Skeletal muscle satellite cell (primary cell): ENCODE results near the gene IL17RC.
"Not testable (repeated sequence)": the region's sequence is repeated elsewhere in the genome, so short reads cannot be mapped to it uniquely, and the experiment has no call there.

ENCODE experiments used
- H3K27me3 ChIP-seq: 2 replicates; pipeline ENCODE4 v1.7.0; 2013; ENCODE audit warnings: low read length; ENCODE audit not compliant: control insufficient read depth, insufficient read depth
- H3K36me3 ChIP-seq: 2 replicates; pipeline ENCODE4 v1.7.0; 2013; ENCODE audit warnings: mild to moderate bottlenecking, control low read depth, low read length; ENCODE audit not compliant: insufficient read depth
- H3K4me1 ChIP-seq: 2 replicates; pipeline ENCODE4 v1.7.0; 2013; ENCODE audit warnings: low read length; ENCODE audit not compliant: control insufficient read depth, insufficient read depth
- H3K4me2 ChIP-seq: 2 replicates; pipeline ENCODE4 v1.7.0; 2013; ENCODE audit warnings: mild to moderate bottlenecking, low read length
- H3K4me3 ChIP-seq: 2 replicates; pipeline ENCODE4 v1.7.0; 2013; ENCODE audit warnings: low read length
- H3K9ac ChIP-seq: 2 replicates; pipeline ENCODE4 v1.7.0; 2013; ENCODE audit warnings: mild to moderate bottlenecking, low read depth, low read length, moderate library complexity
- H3K9me3 ChIP-seq: replicated peaks from 2 replicates; pipeline ENCODE4 v1.7.0; 2013; ENCODE audit warnings: mild to moderate bottlenecking, control low read depth, low read length

The IL17RC gene

DNA sequence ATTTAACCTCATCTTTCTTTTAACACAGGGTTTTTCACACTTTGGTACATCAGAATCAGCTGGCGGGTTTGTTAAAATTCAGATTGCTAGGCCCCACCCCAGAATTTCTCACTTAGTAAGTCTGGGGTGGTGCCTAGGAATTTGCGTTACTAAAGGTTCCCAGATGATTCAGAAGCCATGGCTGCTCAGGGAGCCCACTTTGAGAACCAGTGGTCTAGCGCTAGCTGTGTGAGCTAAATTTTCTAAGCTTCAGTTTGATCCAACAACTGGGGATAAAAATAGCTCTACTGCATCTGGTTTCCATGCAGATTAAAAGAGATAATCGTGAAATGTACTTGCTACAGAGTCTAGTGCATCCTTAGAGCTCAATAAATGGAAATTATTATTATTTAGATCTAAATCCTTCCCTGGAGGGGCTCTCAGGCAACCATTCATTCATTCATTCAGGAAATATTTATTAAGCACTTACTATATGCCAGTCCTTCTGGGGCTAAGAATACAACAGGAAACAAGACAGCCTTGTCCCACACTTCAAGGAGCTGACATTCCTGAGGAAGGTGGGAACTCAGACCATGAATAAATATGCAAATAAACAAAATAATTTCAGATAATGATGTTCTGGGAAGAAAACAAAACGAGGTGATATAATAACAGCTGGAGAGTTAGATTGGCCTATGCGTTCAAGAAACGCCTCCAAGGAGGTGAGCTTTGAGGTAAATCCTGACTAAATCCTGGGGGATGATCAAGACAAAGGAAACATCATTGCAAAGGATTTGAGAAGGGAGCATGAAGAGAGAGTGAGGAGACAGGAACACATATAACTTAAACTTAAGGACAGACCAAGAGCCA is 33.0 kb upstream of the IL17RC start:
- no peaks in the 10 kb centered on the region for H3K27me3 ChIP-seq
- peak overlapping the region; percentile 71 for H3K4me2 ChIP-seq
- H3K4me1 ChIP-seq = peaks cover 21% of the 10 kb centered on the region
- H3K36me3 ChIP-seq = no peaks in the 10 kb centered on the region
- H3K9ac ChIP-seq = peak overlapping the region; percentile 68
- no peaks in the 10 kb centered on the region for H3K9me3 ChIP-seq
- H3K4me3 ChIP-seq = peak overlapping the region; percentile 20

GRCh38 chr3:9884555-9885165 is 32.2 kb upstream of the IL17RC start:
- peak overlapping the region; percentile 71 for H3K4me2 ChIP-seq
- peak overlapping the region; percentile 68 for H3K9ac ChIP-seq
- no peaks in the 10 kb centered on the region for H3K9me3 ChIP-seq
- peaks cover 22% of the 10 kb centered on the region for H3K4me1 ChIP-seq
- no peaks in the 10 kb centered on the region for H3K36me3 ChIP-seq
- peak overlapping the region; percentile 20 for H3K4me3 ChIP-seq
- no peaks in the 10 kb centered on the region for H3K27me3 ChIP-seq

- Histone ChIP-seq H3K36me3 (no peaks in the 10 kb centered on the region), H3K27me3 (no peaks in the 10 kb centered on the region), H3K9ac (no peak overlapping the region), H3K4me1 (peaks cover 28% of the 10 kb centered on the region), H3K4me3 (no peak overlapping the region), H3K9me3 (no peaks in the 10 kb centered on the region), H3K4me2 (no peak overlapping the region)
Measured at GRCh38 chr3:9886328-9886727, 30.6 kb upstream of the IL17RC start.

DNA sequence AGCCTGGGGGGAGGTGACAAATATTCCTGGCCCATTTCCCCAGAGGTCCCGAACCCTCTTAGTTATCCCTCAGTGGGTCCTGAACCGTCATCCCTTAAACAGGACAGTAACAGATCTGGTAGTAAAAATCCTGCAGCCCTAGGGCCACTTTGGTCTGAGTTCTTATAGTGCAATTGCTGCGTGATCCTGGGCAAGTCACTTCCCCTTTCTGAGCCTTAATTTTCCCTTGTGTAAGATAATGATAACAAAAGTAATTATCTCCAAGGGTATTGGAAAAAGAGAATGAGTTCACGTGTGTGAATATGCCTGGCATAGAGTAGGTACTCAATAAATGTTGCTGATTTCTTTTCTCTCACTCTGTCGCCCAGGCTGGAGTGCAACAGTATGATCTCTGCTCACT is 29.4 kb upstream of the IL17RC start:
- Histone ChIP-seq H3K4me3 (no peak overlapping the region), H3K36me3 (peaks cover 6% of the 10 kb centered on the region), H3K4me2 (no peak overlapping the region), H3K27me3 (no peaks in the 10 kb centered on the region), H3K9ac (no peak overlapping the region), H3K9me3 (no peaks in the 10 kb centered on the region), H3K4me1 (peaks cover 37% of the 10 kb centered on the region)

- H3K9me3 ChIP-seq = no peaks in the 10 kb centered on the region
- H3K36me3 ChIP-seq = peaks cover 17% of the 10 kb centered on the region
- no peak overlapping the region for H3K4me2 ChIP-seq
- H3K9ac ChIP-seq = no peak overlapping the region
- H3K4me3 ChIP-seq = no peak overlapping the region
- no peaks in the 10 kb centered on the region for H3K27me3 ChIP-seq
- H3K4me1 ChIP-seq = peaks cover 42% of the 10 kb centered on the region
Measured at GRCh38 chr3:9888540-9888939, 28.4 kb upstream of the IL17RC start.

DNA sequence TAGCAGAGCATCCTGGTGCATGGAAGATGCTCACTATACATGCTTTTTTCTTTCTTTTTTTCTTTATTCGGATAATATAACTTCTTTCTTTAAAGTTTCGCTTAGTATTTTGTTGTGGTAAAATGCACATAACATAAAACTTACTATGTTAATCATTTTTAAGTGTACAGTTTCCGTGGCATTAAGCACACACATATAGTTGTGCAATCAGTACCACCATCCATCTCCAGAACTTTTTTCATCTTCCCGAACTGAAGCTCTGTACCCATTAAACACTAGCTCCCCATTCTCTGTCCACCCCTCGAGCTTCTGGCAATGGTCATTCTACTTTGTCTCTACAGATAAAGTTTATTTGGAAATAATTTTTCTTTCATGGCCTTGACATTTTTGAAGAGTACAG is 27.5 kb upstream of the IL17RC start:
- Histone ChIP-seq H3K9me3 (no peaks in the 10 kb centered on the region), H3K36me3 (peaks cover 19% of the 10 kb centered on the region), H3K4me2 (no peak overlapping the region), H3K4me1 (peaks cover 41% of the 10 kb centered on the region), H3K9ac (no peak overlapping the region), H3K27me3 (no peaks in the 10 kb centered on the region), H3K4me3 (no peak overlapping the region)

GRCh38 chr3:9890249-9891071 is 26.4 kb upstream of the IL17RC start, which contains the start of gene JAGN1:
JAGN1 (plus strand) TSS chr3:9890610; CDS start chr3:9890723, 113 bp downstream.
- Histone ChIP-seq H3K4me1 (peaks cover 39% of the 10 kb centered on the region), H3K9me3 (no peaks in the 10 kb centered on the region), H3K9ac (peak within 1 kb of the TSS; percentile 99), H3K4me2 (peak within 1 kb of the TSS; percentile 77), H3K36me3 (peaks cover 25% of the 10 kb centered on the region), H3K27me3 (no peaks in the 10 kb centered on the region), H3K4me3 (peak within 1 kb of the TSS; percentile 95)

DNA sequence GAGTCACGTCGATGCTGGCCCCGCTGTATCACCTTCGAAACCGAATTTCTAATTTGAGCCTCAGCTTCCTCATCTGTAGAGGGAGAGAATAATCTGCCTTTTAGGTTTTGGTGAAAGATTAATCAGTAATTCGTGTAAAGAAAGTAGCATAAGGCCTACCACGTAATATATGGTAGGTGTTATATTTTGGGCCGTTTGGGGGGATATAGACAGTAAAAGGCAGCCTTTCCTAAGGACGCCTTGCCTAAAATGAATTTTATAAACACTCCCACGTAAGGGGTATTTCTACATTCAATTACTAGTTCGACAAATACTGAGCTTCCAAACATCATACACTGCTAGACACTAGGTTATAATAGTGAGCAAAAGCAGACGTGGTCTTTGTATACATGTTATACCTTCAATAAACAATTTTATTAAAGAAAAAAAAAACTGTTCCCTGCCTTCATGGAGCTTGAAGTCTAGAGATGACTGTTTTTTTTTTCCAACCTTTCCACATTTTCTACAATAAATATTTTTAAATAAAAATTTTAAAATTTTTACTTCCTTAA is 25.8 kb upstream of the IL17RC start:
- H3K4me3 ChIP-seq = peak overlapping the region; percentile 95
- H3K9me3 ChIP-seq = no peaks in the 10 kb centered on the region
- H3K27me3 ChIP-seq = no peaks in the 10 kb centered on the region
- H3K4me1 ChIP-seq = peaks cover 39% of the 10 kb centered on the region
- H3K4me2 ChIP-seq = peak overlapping the region; percentile 77
- H3K36me3 ChIP-seq = peaks cover 25% of the 10 kb centered on the region
- peak overlapping the region; percentile 99 for H3K9ac ChIP-seq

DNA sequence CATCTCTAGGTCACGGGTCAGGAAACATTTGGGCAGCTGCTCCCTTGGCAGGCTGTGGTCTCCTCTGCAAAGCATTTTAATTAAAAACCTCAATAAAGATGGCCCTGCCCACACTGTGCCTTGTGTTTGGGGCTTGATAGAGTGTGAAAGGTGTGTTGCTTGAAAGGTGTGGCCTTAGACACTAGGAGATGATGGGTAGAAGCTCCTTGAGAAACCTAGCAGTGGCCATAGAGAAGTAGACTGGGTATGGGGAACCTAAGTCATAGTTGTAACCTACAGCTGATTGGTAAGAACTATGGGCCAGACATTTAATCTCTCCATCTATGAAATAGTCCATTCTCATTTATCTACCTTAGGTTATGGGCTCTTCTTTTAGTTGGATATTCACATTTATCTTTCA is 23.2 kb upstream of the IL17RC start:
- peak overlapping the region; percentile 53 for H3K4me2 ChIP-seq
- peaks cover 60% of the 10 kb centered on the region for H3K4me1 ChIP-seq
- peaks cover 25% of the 10 kb centered on the region for H3K36me3 ChIP-seq
- H3K9me3 ChIP-seq = no peaks in the 10 kb centered on the region
- peak overlapping the region; percentile 36 for H3K4me3 ChIP-seq
- no peaks in the 10 kb centered on the region for H3K27me3 ChIP-seq
- H3K9ac ChIP-seq = peak overlapping the region; percentile 36

GRCh38 chr3:9895715-9896114 is 21.2 kb upstream of the IL17RC start:
- H3K4me2 ChIP-seq, H3K27me3 ChIP-seq, H3K4me3 ChIP-seq, H3K9ac ChIP-seq, H3K9me3 ChIP-seq: not testable (repeated sequence)
- Histone ChIP-seq H3K4me1 (peaks cover 62% of the 10 kb centered on the region), H3K36me3 (peaks cover 25% of the 10 kb centered on the region)

DNA sequence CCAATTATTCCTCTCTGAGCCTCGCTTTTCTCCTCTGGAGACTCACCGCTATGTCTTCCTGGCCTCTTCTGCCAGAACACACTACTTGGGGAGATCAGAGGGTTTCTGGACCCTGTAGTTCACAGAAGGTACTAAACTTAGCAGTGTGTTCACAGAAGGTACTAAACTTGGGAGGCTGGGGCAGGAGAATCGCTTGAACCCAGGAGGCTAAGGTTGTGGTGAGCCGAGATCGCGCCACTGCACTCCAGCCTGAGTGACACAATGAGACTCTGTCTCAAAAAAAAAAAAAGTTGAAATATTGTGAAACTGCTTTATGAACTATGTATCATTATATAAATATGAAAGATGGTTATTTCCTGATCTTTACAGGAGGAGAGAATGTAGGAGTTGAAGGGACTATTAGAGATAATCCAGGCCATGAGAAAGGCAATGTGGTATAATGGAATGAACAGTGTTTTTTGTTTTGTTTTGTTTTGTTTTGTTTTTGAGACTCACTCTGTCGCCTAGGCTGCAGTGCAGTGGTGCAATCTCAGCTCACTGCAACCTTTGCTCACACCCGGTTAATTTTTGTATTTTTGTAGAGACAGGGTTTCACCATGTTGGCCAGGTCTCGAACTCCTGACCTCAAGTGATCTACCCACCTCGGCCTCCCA is 20.0 kb upstream of the IL17RC start:
- not testable (repeated sequence) for H3K4me2 ChIP-seq, H3K27me3 ChIP-seq, H3K9me3 ChIP-seq, H3K4me3 ChIP-seq, H3K9ac ChIP-seq
- Histone ChIP-seq H3K4me1 (peaks cover 58% of the 10 kb centered on the region), H3K36me3 (peaks cover 22% of the 10 kb centered on the region)
